Smooth muscle cell (in vitro differentiated cells): Measurements from ENCODE around the gene ADAM17. TPM values are rescaled to one million over a fixed set of nuclear protein-coding genes. Genes with fewer than 3 reads are reported as not detected.

Source experiments
- DNase-seq: peaks from one replicate; lab custom pipeline; 2025; ENCODE audit not compliant: unreplicated experiment; lab: John Stamatoyannopoulos, UW
- H2AFZ ChIP-seq: fragments of 200-600 bp; sonication (generic); 2 replicates; pipeline ENCODE4 v1.6.0; 2016; ENCODE audit warnings: antibody characterized with exemption, low read depth, mild to moderate bottlenecking
- H3F3A ChIP-seq: fragments of 200-600 bp; sonication (generic); 2 replicates; pipeline ENCODE4 v1.6.0; 2017; ENCODE audit warnings: antibody characterized with exemption, low read depth
- H3K27ac ChIP-seq: fragments of 200-600 bp; sonication (generic); 2 replicates; pipeline ENCODE4 v1.5.1; 2016; ENCODE audit warnings: low read depth, mild to moderate bottlenecking
- H3K27me3 ChIP-seq: fragments of 200-600 bp; sonication (generic); 2 replicates; pipeline ENCODE4 v1.6.1; 2016; ENCODE audit warnings: low read depth, mild to moderate bottlenecking
- H3K36me3 ChIP-seq: fragments of 200-600 bp; sonication (generic); 2 replicates; pipeline ENCODE4 v1.5.1; 2016; ENCODE audit warnings: low read depth
- H3K4me1 ChIP-seq: fragments of 200-600 bp; sonication (generic); 2 replicates; pipeline ENCODE4 v1.5.1; 2016; ENCODE audit warnings: low read depth
- H3K4me2 ChIP-seq: fragments of 200-600 bp; sonication (generic); 2 replicates; pipeline ENCODE4 v1.6.0; 2016; ENCODE audit warnings: mild to moderate bottlenecking
- H3K4me3 ChIP-seq: fragments of 200-600 bp; sonication (generic); 2 replicates; pipeline ENCODE4 v1.5.1; 2016; ENCODE audit warnings: mild to moderate bottlenecking
- H3K79me2 ChIP-seq: fragments of 200-600 bp; sonication (generic); 2 replicates; pipeline ENCODE4 v1.6.0; 2016; ENCODE audit warnings: low read depth, mild to moderate bottlenecking
- H3K9ac ChIP-seq: fragments of 200-600 bp; sonication (generic); 2 replicates; pipeline ENCODE4 v1.6.0; 2016; ENCODE audit warnings: low read depth
- H3K9me3 ChIP-seq: fragments of 200-600 bp; sonication (generic); replicated peaks from 2 replicates; pipeline ENCODE4 v1.5.1; 2016; ENCODE audit warnings: low read depth
- H4K20me1 ChIP-seq: fragments of 200-600 bp; sonication (generic); 2 replicates; pipeline ENCODE4 v1.6.0; 2016; ENCODE audit warnings: low read depth
- WGBS: methylation state at CpG from one replicate; pipeline ENCODE4 v1.1.7; 2016; ENCODE audit warnings: low lambda C conversion rate; 5-methylcytosine and 5-hydroxymethylcytosine counted together
- polyA plus RNA-seq: library from polyadenylated mRNA; unstranded; fragments of >200 nt; fragmentation: Nextera tagmentation; extraction: Ambion mirVana; gene quantifications from 2 replicates; pipeline ENCODE4 v1.2.1, GENCODE V29; 2016
- total RNA-seq: library from RNA; depleted of rRNA; stranded (reverse); fragments of >200 nt; gene quantifications from 2 replicates; pipeline ENCODE4 v1.2.3, GENCODE V29; 2014
- TF ChIP-seq, protein P1 (sequence below): fragments of 200-600 bp; sonication (generic); IDR thresholded peaks from 2 replicates; pipeline ENCODE4 v1.5.1; 2017; ENCODE audit warnings: borderline replicate concordance, mild to moderate bottlenecking, antibody characterized with exemption; ENCODE audit not compliant: insufficient read depth, poor library complexity, severe bottlenecking

The ADAM17 gene
- total and polyA plus RNA-seq, 2 experiments from 2014 or later, result 8.9 to 18.3 TPM

DNA sequence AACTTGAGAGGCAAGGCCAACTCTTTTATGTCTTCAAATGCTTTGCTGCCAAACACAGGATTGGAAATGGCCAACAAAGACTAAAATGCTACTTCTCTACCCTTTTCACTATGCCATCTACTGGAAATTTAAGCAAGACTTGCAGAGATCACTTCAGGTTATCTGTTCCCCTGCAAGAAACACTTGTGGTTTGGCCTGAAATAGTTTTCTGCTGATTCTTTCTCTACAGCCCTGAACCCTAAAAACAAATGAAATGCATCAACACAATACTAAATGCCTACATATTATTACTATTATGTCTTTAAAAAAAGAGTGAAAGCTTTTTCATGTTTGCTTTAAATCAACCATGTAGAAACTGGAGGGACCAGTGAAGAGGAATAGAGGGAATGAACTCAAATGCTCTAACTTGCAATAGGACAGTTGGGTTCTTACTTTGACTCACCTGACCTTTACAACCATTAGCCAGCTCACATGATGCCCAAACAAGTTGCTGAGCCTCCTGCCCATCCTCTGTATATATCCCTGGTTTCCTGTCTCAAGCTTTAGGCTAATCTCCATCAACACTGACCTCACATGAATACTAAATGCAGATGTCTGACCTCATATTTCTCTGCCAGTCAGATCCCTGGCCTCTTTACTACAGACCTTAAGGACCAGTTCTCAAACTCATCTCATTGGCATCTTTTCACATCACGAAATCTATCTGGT is 17.5 kb upstream of the ADAM17 start:
- TF ChIP-seq, protein P1, sequence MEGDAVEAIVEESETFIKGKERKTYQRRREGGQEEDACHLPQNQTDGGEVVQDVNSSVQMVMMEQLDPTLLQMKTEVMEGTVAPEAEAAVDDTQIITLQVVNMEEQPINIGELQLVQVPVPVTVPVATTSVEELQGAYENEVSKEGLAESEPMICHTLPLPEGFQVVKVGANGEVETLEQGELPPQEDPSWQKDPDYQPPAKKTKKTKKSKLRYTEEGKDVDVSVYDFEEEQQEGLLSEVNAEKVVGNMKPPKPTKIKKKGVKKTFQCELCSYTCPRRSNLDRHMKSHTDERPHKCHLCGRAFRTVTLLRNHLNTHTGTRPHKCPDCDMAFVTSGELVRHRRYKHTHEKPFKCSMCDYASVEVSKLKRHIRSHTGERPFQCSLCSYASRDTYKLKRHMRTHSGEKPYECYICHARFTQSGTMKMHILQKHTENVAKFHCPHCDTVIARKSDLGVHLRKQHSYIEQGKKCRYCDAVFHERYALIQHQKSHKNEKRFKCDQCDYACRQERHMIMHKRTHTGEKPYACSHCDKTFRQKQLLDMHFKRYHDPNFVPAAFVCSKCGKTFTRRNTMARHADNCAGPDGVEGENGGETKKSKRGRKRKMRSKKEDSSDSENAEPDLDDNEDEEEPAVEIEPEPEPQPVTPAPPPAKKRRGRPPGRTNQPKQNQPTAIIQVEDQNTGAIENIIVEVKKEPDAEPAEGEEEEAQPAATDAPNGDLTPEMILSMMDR, result no peak
- no peaks in the 10 kb centered on the region for H4K20me1 ChIP-seq
- no peaks in the 10 kb centered on the region for H3K9me3 ChIP-seq
- H3K36me3 ChIP-seq, result no peaks in the 10 kb centered on the region
- no peak for DNase-seq
- no peak overlapping the region for H3K27ac ChIP-seq
- peak overlapping the region; percentile 8 for H3K4me2 ChIP-seq
- no peak overlapping the region for H3K9ac ChIP-seq
- peaks cover 8% of the 10 kb centered on the region for H3K4me1 ChIP-seq
- H3K27me3 ChIP-seq, result no peaks in the 10 kb centered on the region
- H3F3A ChIP-seq, result peaks cover 20% of the 10 kb centered on the region
- H2AFZ ChIP-seq, result no peak overlapping the region
- no peaks in the 10 kb centered on the region for H3K79me2 ChIP-seq
- no peak overlapping the region for H3K4me3 ChIP-seq
- 87% methylated on average over 1 of the region's 1 CpG for WGBS

DNA sequence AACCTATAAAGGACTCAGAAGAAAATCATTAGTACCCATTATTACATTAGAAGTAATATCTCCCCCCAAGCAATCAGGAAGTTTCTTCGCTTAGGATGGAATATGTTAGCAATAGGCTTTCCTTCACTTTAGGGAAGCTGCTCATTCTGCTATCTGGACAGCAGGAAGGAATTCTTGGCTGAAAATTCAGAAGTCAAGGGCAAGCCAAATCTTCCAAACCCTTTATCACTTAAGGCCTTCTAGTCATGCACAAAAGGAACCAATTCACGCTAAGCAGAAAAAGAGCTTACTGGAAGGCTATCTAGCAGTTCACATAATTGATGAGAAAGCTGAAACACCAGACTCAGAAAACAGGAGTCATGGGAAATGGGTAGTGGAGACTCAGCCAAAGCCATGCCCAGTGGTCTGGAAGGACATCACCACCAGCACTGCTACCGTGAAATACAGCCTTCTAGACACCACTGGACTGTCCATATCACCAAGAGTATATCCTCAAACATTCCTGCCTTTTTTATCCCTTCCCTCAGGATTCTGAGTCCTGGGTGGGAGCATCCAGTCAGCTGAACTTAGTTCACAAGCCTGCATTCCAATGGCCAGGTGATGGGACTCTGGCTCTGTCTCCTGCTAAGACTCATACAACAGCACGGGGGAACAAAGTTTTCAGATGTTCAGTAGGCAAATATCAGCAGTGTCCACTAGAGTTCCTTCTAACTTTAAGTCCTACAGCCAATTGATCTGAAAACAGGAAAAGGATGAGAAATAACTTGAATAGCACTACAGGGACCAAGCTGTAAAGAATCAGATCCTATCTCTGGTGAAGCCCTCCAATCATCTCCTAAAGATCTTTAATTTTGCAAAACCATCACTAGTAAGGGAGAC is 14.8 kb upstream of the ADAM17 start:
- Histone ChIP-seq H3K27me3 (no peaks in the 10 kb centered on the region), H3K36me3 (no peaks in the 10 kb centered on the region), H2AFZ (no peak overlapping the region), H3K4me2 (no peak overlapping the region), H3K79me2 (no peaks in the 10 kb centered on the region), H3K9ac (no peak overlapping the region), H4K20me1 (no peaks in the 10 kb centered on the region), H3K4me3 (no peak overlapping the region), H3K4me1 (peaks cover 8% of the 10 kb centered on the region), H3F3A (peaks cover 20% of the 10 kb centered on the region), H3K9me3 (no peaks in the 10 kb centered on the region), H3K27ac (no peak overlapping the region)
- TF ChIP-seq, protein P1, result no peak
- 92% methylated on average over 4 of the region's 4 CpGs for WGBS
- no peak for DNase-seq

DNA sequence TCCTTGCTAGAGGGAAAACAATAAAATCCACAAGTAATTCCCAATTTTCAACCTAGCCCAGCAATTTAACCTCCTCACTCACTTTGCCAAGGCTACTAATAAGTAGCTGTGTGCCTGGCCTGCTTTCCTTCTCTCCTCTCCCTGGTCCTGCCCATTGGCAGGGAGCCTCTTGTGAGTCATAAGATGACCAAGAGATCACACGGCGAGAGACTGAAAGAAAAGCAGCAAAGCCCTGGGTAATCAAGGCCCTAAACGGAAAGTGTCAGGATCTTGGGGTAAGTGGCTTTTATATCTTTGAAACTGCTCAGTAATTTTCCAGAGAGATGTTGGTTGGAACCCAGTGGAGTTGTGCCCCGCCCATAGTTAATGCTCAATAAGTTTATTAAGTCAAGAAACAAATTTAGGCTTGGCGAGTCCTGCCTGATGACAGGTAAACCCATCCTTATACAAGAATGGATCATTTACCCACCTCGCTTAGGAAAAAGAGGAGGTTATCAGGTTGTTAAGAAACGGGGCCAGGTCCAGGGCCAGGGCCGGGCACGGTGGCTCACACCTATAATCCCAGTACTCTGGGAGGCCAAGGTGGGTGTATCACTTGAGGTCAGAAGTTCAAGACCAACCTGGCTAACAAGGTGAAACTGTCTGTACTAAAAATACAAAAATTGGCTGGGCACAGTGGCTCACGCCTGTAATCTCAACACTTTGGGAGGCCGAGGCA is 10.0 kb upstream of the ADAM17 start:
- Histone ChIP-seq H3F3A (no peaks in the 10 kb centered on the region), H3K4me2 (peak overlapping the region; percentile 7), H2AFZ (no peak overlapping the region), H3K79me2 (no peaks in the 10 kb centered on the region), H3K27ac (peak overlapping the region; percentile 47), H3K9ac (no peak overlapping the region), H3K4me1 (no peaks in the 10 kb centered on the region), H3K27me3 (no peaks in the 10 kb centered on the region), H3K9me3 (no peaks in the 10 kb centered on the region), H3K4me3 (no peak overlapping the region), H3K36me3 (no peaks in the 10 kb centered on the region), H4K20me1 (no peaks in the 10 kb centered on the region)
- WGBS, result 67% methylated on average over 11 of the region's 11 CpGs
- DNase-seq, result no peak
- TF ChIP-seq, protein P1, result no peak
